DOHH2 (cell line): ENCODE measurements around the gene GPR132.

Experiments used
- H3F3A ChIP-seq: fragments of 200-600 bp; sonication (generic), shearing (Covaris generic); 2 replicates; pipeline ENCODE4 v1.6.0; 2016; ENCODE audit warnings: antibody characterized with exemption, mild to moderate bottlenecking; ENCODE audit not compliant: control insufficient read depth, insufficient read depth
- H3K27ac ChIP-seq: fragments of 200-600 bp; sonication (generic); 2 replicates; pipeline ENCODE4 v1.5.1; 2014; ENCODE audit warnings: low read depth, mild to moderate bottlenecking, low read length, moderate library complexity
- H3K27me3 ChIP-seq: fragments of 200-600 bp; sonication (generic); 2 replicates; pipeline ENCODE4 v1.6.1; 2014; ENCODE audit warnings: mild to moderate bottlenecking, low read length, mixed read lengths; ENCODE audit not compliant: control insufficient read depth
- H3K36me3 ChIP-seq: fragments of 200-600 bp; sonication (generic); 2 replicates; pipeline ENCODE4 v1.6.1; 2014; ENCODE audit warnings: mild to moderate bottlenecking, low read length, moderate library complexity, mixed read lengths; ENCODE audit not compliant: control insufficient read depth
- H3K4me1 ChIP-seq: fragments of 200-600 bp; sonication (generic); 2 replicates; pipeline ENCODE4 v1.6.1; 2014; ENCODE audit warnings: mild to moderate bottlenecking, low read length, mixed read lengths; ENCODE audit not compliant: control insufficient read depth
- H3K4me2 ChIP-seq: fragments of 200-600 bp; sonication (generic); 2 replicates; pipeline ENCODE4 v1.6.0; 2014; ENCODE audit warnings: mild to moderate bottlenecking, low read length, moderate library complexity
- H3K4me3 ChIP-seq: fragments of 200-600 bp; sonication (generic); 2 replicates; pipeline ENCODE4 v1.5.1; 2014; ENCODE audit warnings: mild to moderate bottlenecking, low read length, mixed read lengths
- H3K79me2 ChIP-seq: fragments of 200-600 bp; sonication (generic); 2 replicates; pipeline ENCODE4 v1.6.1; 2014; ENCODE audit warnings: mild to moderate bottlenecking, low read length, mixed read lengths; ENCODE audit not compliant: control insufficient read depth
- H3K9me2 ChIP-seq: fragments of 200-600 bp; sonication (generic); replicated peaks from 2 replicates; pipeline ENCODE4 v1.6.1; 2014; ENCODE audit warnings: mild to moderate bottlenecking, low read length, mixed read lengths; ENCODE audit not compliant: control insufficient read depth
- H3K9me3 ChIP-seq: fragments of 200-600 bp; sonication (generic); 2 replicates; pipeline ENCODE4 v1.6.1; 2014; ENCODE audit warnings: antibody characterized with exemption, low read length, mixed read lengths; ENCODE audit not compliant: control insufficient read depth, insufficient read depth
- H4K20me1 ChIP-seq: fragments of 200-600 bp; sonication (generic); 2 replicates; pipeline ENCODE4 v1.6.0; 2014; ENCODE audit warnings: low read depth, mild to moderate bottlenecking, antibody characterized with exemption, low read length, moderate library complexity; ENCODE audit not compliant: control insufficient read depth, insufficient read depth
- EZH2phosphoT487 ChIP-seq: fragments of 200-600 bp; sonication (generic); IDR thresholded peaks from 2 replicates; pipeline ENCODE4 v1.6.1; 2017; ENCODE audit warnings: borderline replicate concordance, mild to moderate bottlenecking, antibody characterized with exemption, low read length, moderate library complexity, mixed read lengths
- TF ChIP-seq, protein P1 (sequence below): fragments of 200-600 bp; sonication (generic); IDR thresholded peaks from one replicate; pipeline ENCODE4 v1.5.1; 2014; ENCODE audit warnings: antibody characterized with exemption, mild to moderate bottlenecking, low read depth, low read length; ENCODE audit not compliant: poor library complexity, severe bottlenecking

GPR132 gene

DNA sequence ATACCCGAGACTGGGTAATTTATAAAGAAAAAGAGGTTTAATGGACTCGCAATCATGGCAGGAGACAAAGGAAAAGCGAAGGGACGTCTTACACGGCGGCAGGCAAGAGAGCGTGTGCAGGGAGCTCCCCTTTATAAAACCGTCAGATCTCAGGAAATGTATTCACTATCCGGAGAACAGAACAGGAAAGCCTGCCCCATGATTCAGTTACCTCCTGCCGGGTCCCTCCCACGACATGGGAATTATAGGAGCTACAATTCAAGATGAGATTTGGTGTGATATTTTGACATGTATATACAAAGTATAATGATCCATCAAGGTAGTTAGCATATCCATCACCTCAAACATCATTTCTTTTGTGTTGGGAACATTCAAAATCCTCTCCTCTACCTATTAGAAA is 42.1 kb downstream of the GPR132 start:
- Histone ChIP-seq H3K4me1 (peaks cover 43% of the 10 kb centered on the region), H3K27ac (no peak overlapping the region), H3K9me2 (no peaks in the 10 kb centered on the region), H3K4me3 (no peak overlapping the region), H3K27me3 (no peaks in the 10 kb centered on the region), H3K36me3 (peaks cover 25% of the 10 kb centered on the region), H4K20me1 (peaks cover 18% of the 10 kb centered on the region), H3K79me2 (peaks cover 42% of the 10 kb centered on the region), H3K4me2 (no peak overlapping the region), H3F3A (peaks cover 10% of the 10 kb centered on the region), H3K9me3 (peaks cover 3% of the 10 kb centered on the region; the same call in 1 of the 2 replicates)
- TF ChIP-seq, protein P1, sequence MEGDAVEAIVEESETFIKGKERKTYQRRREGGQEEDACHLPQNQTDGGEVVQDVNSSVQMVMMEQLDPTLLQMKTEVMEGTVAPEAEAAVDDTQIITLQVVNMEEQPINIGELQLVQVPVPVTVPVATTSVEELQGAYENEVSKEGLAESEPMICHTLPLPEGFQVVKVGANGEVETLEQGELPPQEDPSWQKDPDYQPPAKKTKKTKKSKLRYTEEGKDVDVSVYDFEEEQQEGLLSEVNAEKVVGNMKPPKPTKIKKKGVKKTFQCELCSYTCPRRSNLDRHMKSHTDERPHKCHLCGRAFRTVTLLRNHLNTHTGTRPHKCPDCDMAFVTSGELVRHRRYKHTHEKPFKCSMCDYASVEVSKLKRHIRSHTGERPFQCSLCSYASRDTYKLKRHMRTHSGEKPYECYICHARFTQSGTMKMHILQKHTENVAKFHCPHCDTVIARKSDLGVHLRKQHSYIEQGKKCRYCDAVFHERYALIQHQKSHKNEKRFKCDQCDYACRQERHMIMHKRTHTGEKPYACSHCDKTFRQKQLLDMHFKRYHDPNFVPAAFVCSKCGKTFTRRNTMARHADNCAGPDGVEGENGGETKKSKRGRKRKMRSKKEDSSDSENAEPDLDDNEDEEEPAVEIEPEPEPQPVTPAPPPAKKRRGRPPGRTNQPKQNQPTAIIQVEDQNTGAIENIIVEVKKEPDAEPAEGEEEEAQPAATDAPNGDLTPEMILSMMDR, result no peak
- no peak for TF ChIP-seq EZH2phosphoT487

DNA sequence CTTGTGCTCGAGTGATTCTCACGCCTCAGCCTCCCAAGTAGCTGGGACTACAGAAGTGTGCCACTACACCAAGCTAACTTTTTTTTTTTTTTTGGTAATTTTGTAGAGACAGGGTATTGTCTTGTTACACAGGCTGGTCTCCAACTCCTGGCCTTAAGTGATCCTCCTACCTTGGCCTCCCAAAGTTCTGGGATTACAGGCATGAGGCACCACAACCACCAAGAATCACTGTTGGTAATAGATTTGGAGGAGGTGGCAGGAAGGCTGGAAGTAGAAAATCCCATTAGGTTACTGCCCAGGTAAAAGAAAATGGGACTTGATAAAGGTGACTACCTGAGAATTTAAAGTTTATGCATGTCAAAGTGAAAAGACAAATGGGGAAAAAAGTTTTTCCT is 43.0 kb downstream of the GPR132 start:
- H3K79me2 ChIP-seq, result peaks cover 51% of the 10 kb centered on the region
- H3K4me2 ChIP-seq, result peak overlapping the region; percentile 74
- peaks cover 10% of the 10 kb centered on the region for H3F3A ChIP-seq

DNA sequence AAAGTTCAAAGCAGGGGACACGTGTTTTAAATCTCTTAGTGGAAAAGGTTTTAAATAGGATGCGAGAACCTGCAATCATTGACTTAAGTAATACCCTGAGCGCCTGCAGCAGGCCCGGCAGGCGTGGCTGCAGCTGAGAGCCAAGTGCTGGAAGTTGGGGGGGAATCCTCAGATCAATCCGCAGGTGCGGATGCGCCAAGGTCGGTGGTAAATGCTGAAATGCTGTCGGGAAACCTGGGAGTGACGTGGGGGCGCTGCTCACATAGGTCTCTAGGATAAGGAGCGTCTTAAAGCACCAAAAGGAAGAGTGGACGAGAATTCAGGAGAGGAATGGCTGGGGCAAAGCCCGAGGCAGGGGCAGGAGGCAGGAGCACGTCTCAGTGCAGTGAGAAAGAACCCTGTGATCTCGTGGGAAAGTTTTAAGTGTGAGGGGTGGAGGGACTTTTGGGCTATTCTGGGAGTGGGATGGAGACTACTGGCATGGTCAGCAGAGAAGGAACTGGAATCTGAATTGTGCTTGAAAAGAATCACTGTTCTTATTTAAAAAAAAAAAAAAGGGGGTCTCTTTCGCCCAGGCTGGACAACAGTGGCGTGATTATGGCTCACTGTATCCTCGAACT is 43.5 kb downstream of the GPR132 start:
- Histone ChIP-seq H3K4me1 (peaks cover 45% of the 10 kb centered on the region), H3K9me3 (no peaks in the 10 kb centered on the region), H3K36me3 (peaks cover 38% of the 10 kb centered on the region), H3K27ac (peak overlapping the region; percentile 59), H3K79me2 (peaks cover 56% of the 10 kb centered on the region), H3K27me3 (no peaks in the 10 kb centered on the region), H3K4me3 (peak overlapping the region; percentile 87), H3K9me2 (no peaks in the 10 kb centered on the region), H4K20me1 (peaks cover 27% of the 10 kb centered on the region), H3F3A (peaks cover 10% of the 10 kb centered on the region), H3K4me2 (peak overlapping the region; percentile 74)
- no peak for TF ChIP-seq EZH2phosphoT487
- TF ChIP-seq, protein P1, result peak; percentile 78

More for the DNA sequence above, 43.0 kb downstream of the GPR132 start:
- Histone ChIP-seq H3K9me2 (no peaks in the 10 kb centered on the region), H3K4me1 (peaks cover 46% of the 10 kb centered on the region), H3K9me3 (peaks cover 3% of the 10 kb centered on the region; the same call in 1 of the 2 replicates), H3K36me3 (peaks cover 33% of the 10 kb centered on the region), H3K27me3 (no peaks in the 10 kb centered on the region), H3K4me3 (peak overlapping the region; percentile 87), H4K20me1 (peaks cover 24% of the 10 kb centered on the region), H3K27ac (no peak overlapping the region)
- TF ChIP-seq EZH2phosphoT487, result no peak
- TF ChIP-seq, protein P1, result no peak
